ENCODE measurements around the gene U2AF1L4.

- TF ChIP-seq, protein P1, sequence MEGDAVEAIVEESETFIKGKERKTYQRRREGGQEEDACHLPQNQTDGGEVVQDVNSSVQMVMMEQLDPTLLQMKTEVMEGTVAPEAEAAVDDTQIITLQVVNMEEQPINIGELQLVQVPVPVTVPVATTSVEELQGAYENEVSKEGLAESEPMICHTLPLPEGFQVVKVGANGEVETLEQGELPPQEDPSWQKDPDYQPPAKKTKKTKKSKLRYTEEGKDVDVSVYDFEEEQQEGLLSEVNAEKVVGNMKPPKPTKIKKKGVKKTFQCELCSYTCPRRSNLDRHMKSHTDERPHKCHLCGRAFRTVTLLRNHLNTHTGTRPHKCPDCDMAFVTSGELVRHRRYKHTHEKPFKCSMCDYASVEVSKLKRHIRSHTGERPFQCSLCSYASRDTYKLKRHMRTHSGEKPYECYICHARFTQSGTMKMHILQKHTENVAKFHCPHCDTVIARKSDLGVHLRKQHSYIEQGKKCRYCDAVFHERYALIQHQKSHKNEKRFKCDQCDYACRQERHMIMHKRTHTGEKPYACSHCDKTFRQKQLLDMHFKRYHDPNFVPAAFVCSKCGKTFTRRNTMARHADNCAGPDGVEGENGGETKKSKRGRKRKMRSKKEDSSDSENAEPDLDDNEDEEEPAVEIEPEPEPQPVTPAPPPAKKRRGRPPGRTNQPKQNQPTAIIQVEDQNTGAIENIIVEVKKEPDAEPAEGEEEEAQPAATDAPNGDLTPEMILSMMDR (IDR thresholded peaks at IDR 0.05): no peak
- TF ChIP-seq POLR2A (IDR thresholded peaks at IDR 0.05): no peak
These were observed 20.7 kb downstream of the U2AF1L4 start for GRCh38 chr19:35724560-35724959.

All from body of pancreas (tissue), 4 donors.